LNCaP clone FGC (cell line): Measurements from ENCODE around the gene MYBL2.
A peak's percentile ranks its signal among the peaks of the same experiment; 100 is the strongest.

ENCODE experiments used
- DNase-seq: peaks from one replicate; pipeline ENCODE4 v3.0.0-alpha.2; 2011; ENCODE audit warnings: low read depth
- H3K4me3 ChIP-seq: 2 replicates; pipeline ENCODE4 v1.5.1; 2011; ENCODE audit warnings: mild to moderate bottlenecking, low read depth, low read length, control low read depth
- CTCF ChIP-seq: IDR thresholded peaks from 2 replicates; pipeline ENCODE4 v1.5.1; 2012; ENCODE audit warnings: mild to moderate bottlenecking; ENCODE audit not compliant: control insufficient read depth, insufficient read depth; ENCODE audit errors: extremely low read depth

Gene MYBL2

GRCh38 chr20:43726811-43727338, 60.0 kb downstream of the MYBL2 start, which contains the start of gene GTSF1L:
Gene GTSF1L (minus strand): TSS chr20:43727002. CDS start chr20:43726694, 308 bp downstream.
- TF ChIP-seq CTCF = no peak
- H3K4me3 ChIP-seq = no peak within 1 kb of the TSS

GRCh38 chr20:43727980-43728590, 61.2 kb downstream of the MYBL2 start:
- TF ChIP-seq CTCF = no peak
- no peak overlapping the region for H3K4me3 ChIP-seq
- peak; percentile 78 for DNase-seq

More at GRCh38 chr20:43726811-43727338, 60.0 kb downstream of the MYBL2 start, which contains the start of gene GTSF1L:
- DNase-seq = no peak

- DNase-seq = no peak
- no peak for TF ChIP-seq CTCF
Measured at GRCh38 chr20:43728686-43729255, 61.9 kb downstream of the MYBL2 start.

GRCh38 chr20:43731469-43731868, 64.6 kb downstream of the MYBL2 start:
- TF ChIP-seq CTCF = no peak
- no peak overlapping the region for H3K4me3 ChIP-seq
- no peak for DNase-seq

More at GRCh38 chr20:43728686-43729255, 61.9 kb downstream of the MYBL2 start:
- no peak overlapping the region for H3K4me3 ChIP-seq

- H3K4me3 ChIP-seq = no peak overlapping the region
- DNase-seq = no peak
- no peak for TF ChIP-seq CTCF
Measured at GRCh38 chr20:43731927-43732326, 65.0 kb downstream of the MYBL2 start.

- H3K4me3 ChIP-seq = no peak overlapping the region
- no peak for DNase-seq
- no peak for TF ChIP-seq CTCF
Measured at GRCh38 chr20:43736588-43737158, 69.8 kb downstream of the MYBL2 start.
